Gastrocnemius medialis (tissue), 4 donors: ENCODE data around the gene ADGRG4. TPM values are rescaled to one million over a fixed set of nuclear protein-coding genes. Genes with fewer than 3 reads are reported as not detected.

Source experiments
- ATAC-seq, 2 donors: fragments of 150-250 bp; one replicate each; pipeline ENCODE4 v1.9.1; 2016
- DNase-seq, 2 donors: peaks; one replicate each; pipeline ENCODE4 v3.0.0-alpha.2; 2019
- H3K27ac ChIP-seq, 4 donors: fragments of 200-600 bp; sonication (generic); 1 replicate in 1 of 4; 2 replicates in 3 of 4; pipeline ENCODE4 v1.5.1; 2016 to 2018; ENCODE audit warnings: mild to moderate bottlenecking in 2 of 4, moderate library complexity in 1 of 4
- H3K27me3 ChIP-seq, 3 donors: fragments of 200-600 bp; sonication (generic) in 2 of 3; 1 replicate in 1 of 3; 2 replicates in 2 of 3; pipeline versions ENCODE4 v1.5.1 to v1.6.0; 2016 to 2019; ENCODE audit warnings: mild to moderate bottlenecking in 1 of 3, moderate library complexity in 1 of 3
- H3K36me3 ChIP-seq, 2 donors: fragments of 200-600 bp; sonication (generic) in 1 of 2; one replicate each; pipeline ENCODE4 v1.5.1; 2017 to 2018
- H3K4me1 ChIP-seq, 2 donors: fragments of 200-600 bp; sonication (generic) in 1 of 2; one replicate each; pipeline ENCODE4 v1.5.1; 2016 to 2017; ENCODE audit warnings: mild to moderate bottlenecking in 2 of 2
- H3K4me3 ChIP-seq, 4 donors: fragments of 200-600 bp; sonication (generic) in 3 of 4; 1 replicate in 1 of 4; 2 replicates in 3 of 4; pipeline ENCODE4 v1.5.1; 2016 to 2019; ENCODE audit warnings: mild to moderate bottlenecking in 2 of 4
- H3K9me3 ChIP-seq, 3 donors: fragments of 200-600 bp; sonication (generic) in 2 of 3; 1 replicate in 1 of 3; 2 replicates in 2 of 3; pipeline ENCODE4 v1.5.1; 2016 to 2019
- CTCF ChIP-seq, 5 experiments: fragments of 450-650 bp in 3 of 5; fragments of 200-600 bp in 2 of 5; sonication (generic) in 2 of 5; IDR thresholded peaks in 4 of 5; conservative IDR thresholded peaks in 1 of 5; 1 replicate in 4 of 5; 2 replicates in 1 of 5; pipeline ENCODE4 v1.5.1; 2016 to 2019; ENCODE audit warnings: antibody characterized with exemption in 5 of 5, mild to moderate bottlenecking in 3 of 5, moderate library complexity in 3 of 5
- POLR2A ChIP-seq, 2 donors: fragments of 450-650 bp; IDR thresholded peaks; one replicate each; pipeline ENCODE4 v1.6.1; 2017; ENCODE audit warnings: antibody characterized with exemption in 2 of 2, mild to moderate bottlenecking in 2 of 2, moderate library complexity in 2 of 2
- in situ Hi-C, 4 donors: fragments of 200-750 bp; cut with MboI; loops; one replicate each; pipeline versions ENCODE4 v1.15.0 to v1.8.0; 2017; ENCODE audit warnings: low sequenced_read_pairs in 4 of 4
- intact Hi-C: fragments of 100-400 bp; cut with DNase I; formaldehyde crosslinking; loops from one replicate; pipeline ENCODE4 v1.15.1; 2023; ENCODE audit warnings: low total_unique reads
- total RNA-seq, 4 donors: library from RNA; depleted of rRNA; stranded (reverse); fragments of >200 nt; gene quantifications; one replicate each; pipeline versions ENCODE4 v1.1.0 to v1.2.3, GENCODE V29; 2016

ADGRG4 gene
- total RNA-seq, 4 donors from 2014 or later = 0.04 TPM; not detected in 3

- intact Hi-C loops = no loop called here
Measured at GRCh38 chrX:136450050-136450830, 149.5 kb downstream of the ADGRG4 start.

GRCh38 chrX:136452614-136453013, 151.9 kb downstream of the ADGRG4 start:
- Histone ChIP-seq H3K27me3 (no peaks in the 10 kb centered on the region), H3K36me3 (no peaks in the 10 kb centered on the region), H3K27ac (no peak overlapping the region), H3K4me3 (no peak overlapping the region), H3K4me1 (no peaks in the 10 kb centered on the region), H3K9me3 (no peaks in the 10 kb centered on the region)
- intact Hi-C loops = no loop called here
- no peak for DNase-seq
- ATAC-seq = no peak
- TF ChIP-seq CTCF (IDR thresholded peaks at IDR 0.05 in 4 of 5, conservative IDR thresholded peaks at IDR 0.05 in 1 of 5) (no peak), POLR2A (IDR thresholded peaks at IDR 0.05) (no peak)
- in situ Hi-C loops = no loop called here

More at GRCh38 chrX:136450050-136450830, 149.5 kb downstream of the ADGRG4 start:
- Histone ChIP-seq H3K4me1 (no peaks in the 10 kb centered on the region), H3K27me3 (no peaks in the 10 kb centered on the region), H3K27ac (no peak overlapping the region), H3K4me3 (no peak overlapping the region), H3K36me3 (no peaks in the 10 kb centered on the region), H3K9me3 (no peaks in the 10 kb centered on the region)
- ATAC-seq (no peak), DNase-seq (no peak)
- in situ Hi-C loops = no loop called here
- TF ChIP-seq CTCF (IDR thresholded peaks at IDR 0.05 in 4 of 5, conservative IDR thresholded peaks at IDR 0.05 in 1 of 5) = no peak
- no peak for TF ChIP-seq POLR2A (IDR thresholded peaks at IDR 0.05)

GRCh38 chrX:136453114-136453513, 152.4 kb downstream of the ADGRG4 start:
- no peak for DNase-seq
- no peaks in the 10 kb centered on the region for H3K9me3 ChIP-seq
- H3K27me3 ChIP-seq = no peaks in the 10 kb centered on the region
- no peaks in the 10 kb centered on the region for H3K4me1 ChIP-seq
- in situ Hi-C loops = no loop called here
- ATAC-seq = no peak
- no peak overlapping the region for H3K27ac ChIP-seq
- intact Hi-C loops = no loop called here
- TF ChIP-seq POLR2A (IDR thresholded peaks at IDR 0.05) = no peak
- TF ChIP-seq CTCF (IDR thresholded peaks at IDR 0.05 in 4 of 5, conservative IDR thresholded peaks at IDR 0.05 in 1 of 5) = no peak
- H3K36me3 ChIP-seq = no peaks in the 10 kb centered on the region
- no peak overlapping the region for H3K4me3 ChIP-seq

GRCh38 chrX:136453771-136454170, 153.0 kb downstream of the ADGRG4 start:
- intact Hi-C loops = no loop called here
- H3K27ac ChIP-seq = no peak overlapping the region
- TF ChIP-seq CTCF (IDR thresholded peaks at IDR 0.05 in 4 of 5, conservative IDR thresholded peaks at IDR 0.05 in 1 of 5) = no peak
- TF ChIP-seq POLR2A (IDR thresholded peaks at IDR 0.05) = no peak
- in situ Hi-C loops = no loop called here
- H3K4me3 ChIP-seq = no peak overlapping the region
- H3K4me1 ChIP-seq = no peaks in the 10 kb centered on the region
- no peak for DNase-seq
- no peak for ATAC-seq
- no peaks in the 10 kb centered on the region for H3K9me3 ChIP-seq
- no peaks in the 10 kb centered on the region for H3K36me3 ChIP-seq
- H3K27me3 ChIP-seq = no peaks in the 10 kb centered on the region
